HCT116 (cell line): ENCODE data around the gene CUX1. TPM values are rescaled to one million over a fixed set of nuclear protein-coding genes. Genes with fewer than 3 reads are reported as not detected.

ENCODE experiments used
- ATAC-seq: fragments of 200-7000 bp; cut with Tn5 transposase; 2 replicates; pipeline ENCODE4 v1.9.1; 2020; ENCODE audit warnings: mild to moderate bottlenecking, moderate library complexity
- BruUV-seq: library from RNA; stranded (reverse); fragments of 400-500 nt; replicated peaks from 2 replicates; lab custom pipeline; 2021; lab: Mats Ljungman, UMichigan
- CTCF ChIA-PET: fragments of 300-600 bp; sonication (Branson Sonifier 250); formaldehyde crosslinking; loops from one replicate; lab custom pipeline; 2021; ENCODE audit warnings: antibody characterized with exemption; lab: Charles Lee
- POLR2A ChIA-PET: fragments of 300-600, 350-600 bp; sonication (Branson Sonifier 250); formaldehyde crosslinking; loops from one replicate; lab custom pipeline; 2021; ENCODE audit warnings: antibody characterized with exemption; lab: Charles Lee
- RAD21 ChIA-PET, 2 experiments: fragments of 300-600 bp; sonication (Branson Sonifier 250); formaldehyde crosslinking; loops; one replicate each; lab custom pipeline; 2023; ENCODE audit warnings: low total read pairs in 2 of 2; ENCODE audit not compliant: uncharacterized antibody in 2 of 2, unreplicated experiment in 2 of 2, low non-redundant PET in 1 of 2; lab: Charles Lee
- DNase-seq: peaks from one replicate; pipeline ENCODE4 v3.0.0-alpha.2; 2010; ENCODE audit warnings: low read depth, low spot score
- H2AFZ ChIP-seq: fragments of 200-600 bp; shearing (Covaris generic), sonication (generic); 2 replicates; pipeline ENCODE4 v1.6.1; 2017; ENCODE audit warnings: low read depth, mixed run types, mixed read lengths, antibody characterized with exemption, low read length; ENCODE audit not compliant: poor library complexity, severe bottlenecking
- H3K27ac ChIP-seq: 2 replicates; pipeline ENCODE4 v1.5.1; 2012; ENCODE audit warnings: low read depth, low read length
- H3K27me3 ChIP-seq: fragments of 200-600 bp; sonication (generic); 2 replicates; pipeline ENCODE4 v1.6.1; 2016; ENCODE audit warnings: mixed run types, low read length, mixed read lengths; ENCODE audit not compliant: insufficient read depth
- H3K36me3 ChIP-seq, 2 experiments: fragments of 200-500 bp in 1 of 2; fragments of 200-600 bp in 1 of 2; sonication (Bioruptor generic) in 1 of 2; sonication (generic) in 1 of 2; 2 replicates each; pipeline versions ENCODE4 v1.5.1 to v1.6.1; 2014 to 2016; ENCODE audit warnings: low read length in 2 of 2, inconsistent platforms in 1 of 2, mixed read lengths in 1 of 2, mixed run types in 1 of 2; ENCODE audit not compliant: insufficient read depth in 2 of 2, control insufficient read depth in 1 of 2
- H3K4me1 ChIP-seq, 2 experiments: fragments of 200-600 bp in 1 of 2; sonication (generic) in 1 of 2; 2 replicates each; pipeline versions ENCODE4 v1.5.1 to v1.6.1; 2012 to 2017; ENCODE audit warnings: low read length in 2 of 2, inconsistent platforms in 1 of 2, mild to moderate bottlenecking in 1 of 2, mixed read lengths in 1 of 2, mixed run types in 1 of 2, moderate library complexity in 1 of 2; ENCODE audit not compliant: insufficient read depth in 2 of 2, control insufficient read depth in 1 of 2
- H3K4me2 ChIP-seq: fragments of 200-600 bp; sonication (generic); 2 replicates; pipeline ENCODE4 v1.6.1; 2017; ENCODE audit warnings: mixed run types, low read length, mixed read lengths
- H3K4me3 ChIP-seq, 2 experiments: fragments of 200-600 bp in 1 of 2; sonication (generic) in 1 of 2; replicated peaks in 1 of 2; 2 replicates each; pipeline ENCODE4 v1.5.1; 2011 to 2016; ENCODE audit warnings: low read length in 2 of 2, control low read depth in 1 of 2, low read depth in 1 of 2, mild to moderate bottlenecking in 1 of 2, mixed read lengths in 1 of 2, mixed run types in 1 of 2
- H3K79me2 ChIP-seq: fragments of 200-600 bp; sonication (generic); 2 replicates; pipeline ENCODE4 v1.6.1; 2017; ENCODE audit warnings: mild to moderate bottlenecking, mixed run types, low read length, moderate library complexity, mixed read lengths; ENCODE audit not compliant: insufficient read depth
- H3K9ac ChIP-seq: fragments of 200-600 bp; sonication (generic); 2 replicates; pipeline ENCODE4 v1.6.1; 2016; ENCODE audit warnings: low read length, mixed read lengths
- H3K9me2 ChIP-seq: fragments of 200-600 bp; sonication (generic), shearing (Covaris generic); 2 replicates; pipeline ENCODE4 v1.6.1; 2017; ENCODE audit warnings: mixed run types, mild to moderate bottlenecking, moderate library complexity; ENCODE audit not compliant: insufficient read depth
- H3K9me3 ChIP-seq, 2 experiments: fragments of 200-500 bp in 1 of 2; fragments of 200-600 bp in 1 of 2; sonication (Bioruptor generic) in 1 of 2; sonication (generic) in 1 of 2; 2 replicates each; pipeline ENCODE4 v1.6.1; 2014 to 2017; ENCODE audit warnings: low read length in 2 of 2, mixed read lengths in 2 of 2, inconsistent platforms in 1 of 2, low read depth in 1 of 2, mild to moderate bottlenecking in 1 of 2, mixed run types in 1 of 2, moderate library complexity in 1 of 2; ENCODE audit not compliant: control insufficient read depth in 1 of 2, insufficient read depth in 1 of 2
- H4K20me1 ChIP-seq: fragments of 200-600 bp; sonication (generic), shearing (Covaris generic); 2 replicates; pipeline ENCODE4 v1.6.1; 2017; ENCODE audit warnings: mixed run types, mild to moderate bottlenecking, moderate library complexity; ENCODE audit not compliant: insufficient read depth
- CTCF ChIP-seq, 3 experiments: fragments of 200-600 bp in 1 of 3; sonication (generic) in 1 of 3; IDR thresholded peaks in 2 of 3; conservative IDR thresholded peaks in 1 of 3; 2 replicates each; pipeline ENCODE4 v1.5.1; 2012 to 2017; ENCODE audit warnings: low read depth in 2 of 3, low read length in 2 of 3, antibody characterized with exemption in 1 of 3, borderline replicate concordance in 1 of 3, control low read depth in 1 of 3, mild to moderate bottlenecking in 1 of 3, mixed read lengths in 1 of 3, mixed run types in 1 of 3, moderate library complexity in 1 of 3; ENCODE audit not compliant: insufficient read depth in 1 of 3
- ELF1 ChIP-seq: IDR thresholded peaks from 2 replicates; pipeline ENCODE4 v1.6.1; 2012; ENCODE audit warnings: low read depth, borderline replicate concordance
- FOSL1 ChIP-seq: IDR thresholded peaks from 2 replicates; pipeline ENCODE4 v1.6.1; 2012; ENCODE audit warnings: low read depth
- YY1 ChIP-seq: IDR thresholded peaks from 2 replicates; pipeline ENCODE4 v1.6.1; 2011; ENCODE audit warnings: low read length, low read depth, moderate library complexity, mild to moderate bottlenecking; ENCODE audit not compliant: insufficient replicate concordance; ENCODE audit errors: extremely low read depth
- ZBTB33 ChIP-seq: IDR thresholded peaks from 2 replicates; pipeline ENCODE4 v1.6.1; 2011; ENCODE audit warnings: mild to moderate bottlenecking, low read length, moderate library complexity; ENCODE audit not compliant: insufficient replicate concordance; ENCODE audit errors: extremely low read depth
- intact Hi-C: fragments of 100-400 bp; cut with micrococcal nuclease; formaldehyde crosslinking; loops from 2 replicates; pipeline ENCODE4 v1.10.0; 2022
- total RNA-seq: library from RNA; stranded (reverse); gene quantifications from one replicate; pipeline ENCODE4 v1.2.1, GENCODE V29; 2021; ENCODE audit not compliant: unreplicated experiment

The CUX1 gene
- total RNA-seq, 1 experiment from 2014 or later: 68.9 TPM

- peak overlapping the region; percentile 72 for H3K9ac ChIP-seq
- POLR2A ChIA-PET: no interaction called here
- H3K4me1 ChIP-seq: peaks cover 15 to 23% of the 10 kb centered on the region in 2 experiments
- H3K9me2 ChIP-seq: no peaks in the 10 kb centered on the region
- intact Hi-C loops: no loop called here
- TF ChIP-seq FOSL1 (no peak), CTCF (IDR thresholded peaks at IDR 0.05 in 2 of 3, conservative IDR thresholded peaks at IDR 0.05 in 1 of 3; ENCODE audit: borderline replicate concordance in 1 of 3, insufficient read depth in 1 of 3, low read depth in 2 of 3, low read length in 2 of 3) (no peak), ZBTB33 (no peak), YY1 (peak; percentile 41), ELF1 (no peak)
- H3K27me3 ChIP-seq: no peaks in the 10 kb centered on the region
- peak overlapping the region; percentile 96 for H3K4me2 ChIP-seq
- H3K27ac ChIP-seq: peak overlapping the region; percentile 59
- H2AFZ ChIP-seq: no peak overlapping the region
- no TSS peak for BruUV-seq
- H3K36me3 ChIP-seq: no peaks in the 10 kb centered on the region
- CTCF ChIA-PET: interaction anchor here (1.3 kb wide), 1 partner anchor 8 kb away, joined by 4 read pairs; no protein-coding TSS in a partner anchor
- RAD21 ChIA-PET: no interaction called here
- peaks cover 6% of the 10 kb centered on the region; the same call in 1 of the 2 replicates for H3K79me2 ChIP-seq
- ATAC-seq: peak; percentile 68
- no peak for DNase-seq
- peak overlapping the region; percentile 69 to 76 for H3K4me3 ChIP-seq
- no peaks in the 10 kb centered on the region for H3K9me3 ChIP-seq
- H4K20me1 ChIP-seq: no peaks in the 10 kb centered on the region
These were observed 469.9 kb downstream of the CUX1 start for GRCh38 chr7:102287111-102287980.
